Dermis microvascular lymphatic vessel endothelial cell (primary cell): ENCODE measurements around the gene FAH. TPM values are rescaled to one million over a fixed set of nuclear protein-coding genes. Genes with fewer than 3 reads are reported as not detected.

ENCODE experiments used
- total RNA-seq: library from RNA; depleted of rRNA; stranded (reverse); fragments of >200 nt; gene quantifications from 2 replicates; pipeline ENCODE4 v1.2.1, GENCODE V29; 2014

Gene FAH
- total RNA-seq, 1 donor from 2014 or later = 11.0 TPM

Other genes starting within 250 kb of the FAH start
- 0.13 TPM in 2 replicates for gene BCL2A1, start 181.8 kb upstream of the FAH start, total RNA-seq
- gene ZFAND6, start 93.3 kb upstream of the FAH start, total RNA-seq = 151 and 207 TPM in 2 replicates
- not detected in 2 replicates for gene CTXND1, start 99.2 kb downstream of the FAH start, total RNA-seq